ENCODE measurements around the gene FXR2. TPM values are rescaled to one million over a fixed set of nuclear protein-coding genes. Genes with fewer than 3 reads are reported as not detected.
A peak's percentile ranks its signal among the peaks of the same experiment; 100 is the strongest.

The FXR2 gene
- total RNA-seq, 4 donors from 2014 or later: 6.2 to 37.8 (median 20.1) TPM

DNA sequence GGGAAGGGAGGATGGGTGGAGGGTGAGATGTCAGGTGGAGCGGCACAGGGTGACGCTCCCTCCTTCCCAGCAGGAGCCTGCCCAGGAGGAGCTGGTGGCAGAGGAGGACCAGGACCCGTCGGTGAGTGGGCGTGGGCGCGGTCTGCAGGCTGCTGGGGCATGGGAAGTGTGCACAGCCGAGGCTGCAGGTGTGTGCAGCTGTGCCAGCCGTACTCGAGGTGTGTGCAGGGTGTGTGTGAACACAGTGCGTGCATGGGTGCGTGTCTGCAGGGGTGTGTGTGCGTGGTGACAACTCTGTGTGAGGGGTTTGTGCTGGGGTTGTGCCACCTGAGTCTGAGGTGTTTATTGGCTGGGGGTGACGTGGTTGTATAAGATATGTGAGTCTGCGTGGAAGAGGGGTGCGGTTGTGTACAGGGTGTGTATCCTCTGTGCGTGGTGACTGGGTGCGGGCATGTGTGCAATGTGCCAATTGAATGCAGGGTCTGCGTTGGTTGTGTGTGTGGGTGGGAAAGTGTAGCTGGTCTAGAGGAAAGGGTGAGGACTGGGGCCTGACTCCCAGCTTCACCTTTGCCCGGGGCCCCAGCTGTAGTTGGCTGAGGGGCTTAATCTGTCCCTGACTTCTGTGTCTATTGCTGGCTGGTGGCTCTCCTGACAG, 65.2 kb downstream of the FXR2 start:
- no peaks in the 10 kb centered on the region for H3K36me3 ChIP-seq
- H3K9me3 ChIP-seq: no peaks in the 10 kb centered on the region
- peak overlapping the region; percentile 47 to 88 for H3K4me3 ChIP-seq
- no peak for TF ChIP-seq POLR2A (IDR thresholded peaks at IDR 0.05)
- H3K4me1 ChIP-seq: peaks cover 0 to 5% of the 10 kb centered on the region in 2 donors
- peak overlapping the region; percentile 89 to 95 for H3K27ac ChIP-seq
- intact Hi-C loops (cut with DNase I; ENCODE audit: low total_unique reads): no loop called here
- peak in 1 of 2 donors; percentile 27 for DNase-seq
- no peaks in the 10 kb centered on the region for H3K27me3 ChIP-seq

DNA sequence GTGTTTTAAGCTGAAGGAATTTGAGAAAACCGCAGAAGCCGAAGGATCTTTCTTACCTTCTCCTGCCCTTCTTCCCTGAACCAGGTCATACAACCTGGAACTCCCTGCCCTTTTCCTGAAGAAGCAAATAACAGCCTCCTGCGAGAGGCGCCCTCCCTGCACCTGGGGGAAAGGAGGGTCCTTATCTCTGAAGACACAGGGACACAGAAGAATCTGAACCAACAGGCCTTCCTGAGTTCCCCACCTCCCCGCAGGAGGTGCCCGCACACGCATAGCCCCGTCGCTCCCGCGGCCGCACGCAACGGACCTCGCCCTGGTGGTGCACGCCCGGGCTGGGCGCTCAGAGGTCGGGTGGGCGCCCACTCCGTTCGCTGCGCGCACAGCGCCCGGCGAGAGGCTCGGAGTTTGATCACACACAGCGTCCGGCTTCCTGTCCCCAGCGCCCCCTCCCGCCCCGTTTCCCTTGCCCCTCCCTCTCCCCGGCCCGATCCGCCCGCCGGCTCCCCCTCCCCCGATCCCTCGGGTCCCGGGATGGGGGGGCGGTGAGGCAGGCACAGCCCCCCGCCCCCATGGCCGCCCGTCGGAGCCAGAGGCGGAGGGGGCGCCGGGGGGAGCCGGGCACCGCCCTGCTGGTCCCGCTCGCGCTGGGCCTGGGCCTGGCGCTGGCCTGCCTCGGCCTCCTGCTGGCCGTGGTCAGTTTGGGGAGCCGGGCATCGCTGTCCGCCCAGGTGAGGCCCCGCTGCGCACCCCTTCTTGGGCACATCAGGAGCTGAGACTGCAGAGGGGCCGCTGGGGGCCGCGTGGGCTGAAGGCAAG, 65.9 kb downstream of the FXR2 start, which contains the start of gene TNFSF12:
TNFSF12 (plus strand) TSS at position 474 of the 816 bp plus-strand sequence; CDS start at position 570, 96 bp downstream.
- peaks cover 0 to 5% of the 10 kb centered on the region in 2 donors for H3K4me1 ChIP-seq
- no peaks in the 10 kb centered on the region for H3K9me3 ChIP-seq
- peak within 1 kb of the TSS; percentile 47 to 88 for H3K4me3 ChIP-seq
- peak within 1 kb of the TSS; percentile 89 to 95 for H3K27ac ChIP-seq
- no peaks in the 10 kb centered on the region for H3K27me3 ChIP-seq
- intact Hi-C loops (cut with DNase I; ENCODE audit: low total_unique reads): no loop called here
- TF ChIP-seq, protein P1, sequence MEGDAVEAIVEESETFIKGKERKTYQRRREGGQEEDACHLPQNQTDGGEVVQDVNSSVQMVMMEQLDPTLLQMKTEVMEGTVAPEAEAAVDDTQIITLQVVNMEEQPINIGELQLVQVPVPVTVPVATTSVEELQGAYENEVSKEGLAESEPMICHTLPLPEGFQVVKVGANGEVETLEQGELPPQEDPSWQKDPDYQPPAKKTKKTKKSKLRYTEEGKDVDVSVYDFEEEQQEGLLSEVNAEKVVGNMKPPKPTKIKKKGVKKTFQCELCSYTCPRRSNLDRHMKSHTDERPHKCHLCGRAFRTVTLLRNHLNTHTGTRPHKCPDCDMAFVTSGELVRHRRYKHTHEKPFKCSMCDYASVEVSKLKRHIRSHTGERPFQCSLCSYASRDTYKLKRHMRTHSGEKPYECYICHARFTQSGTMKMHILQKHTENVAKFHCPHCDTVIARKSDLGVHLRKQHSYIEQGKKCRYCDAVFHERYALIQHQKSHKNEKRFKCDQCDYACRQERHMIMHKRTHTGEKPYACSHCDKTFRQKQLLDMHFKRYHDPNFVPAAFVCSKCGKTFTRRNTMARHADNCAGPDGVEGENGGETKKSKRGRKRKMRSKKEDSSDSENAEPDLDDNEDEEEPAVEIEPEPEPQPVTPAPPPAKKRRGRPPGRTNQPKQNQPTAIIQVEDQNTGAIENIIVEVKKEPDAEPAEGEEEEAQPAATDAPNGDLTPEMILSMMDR (IDR thresholded peaks at IDR 0.05): peak in 3 of 4 experiments; percentile 7 to 44 (median 31)
- TF ChIP-seq POLR2A (IDR thresholded peaks at IDR 0.05): peak in 1 of 2 donors; percentile 9
- H3K36me3 ChIP-seq: no peaks in the 10 kb centered on the region
- DNase-seq: peak; percentile 66 to 68

DNA sequence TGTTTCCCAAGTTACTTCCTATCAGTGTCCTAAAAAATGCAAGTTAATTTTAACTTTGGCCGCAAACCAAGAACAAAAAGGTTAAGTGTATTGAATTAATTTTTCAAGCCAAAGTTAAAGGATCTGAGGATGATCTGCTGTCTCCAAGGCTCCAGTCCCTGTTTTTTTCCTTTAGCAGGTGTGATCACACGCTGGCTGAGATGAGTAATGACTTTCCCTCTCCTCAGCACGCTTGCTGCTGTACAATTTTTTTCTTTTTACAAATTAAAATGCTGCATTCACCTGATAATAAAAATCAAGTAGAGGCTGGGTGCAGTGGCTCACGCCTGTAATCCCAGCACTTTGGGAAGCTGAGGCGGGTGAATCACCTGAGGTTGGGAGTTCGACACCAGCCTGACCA, 69.8 kb downstream of the FXR2 start:
- Histone ChIP-seq H3K27me3 (no peaks in the 10 kb centered on the region), H3K36me3 (no peaks in the 10 kb centered on the region), H3K27ac (no peak overlapping the region), H3K4me1 (peaks cover 0 to 5% of the 10 kb centered on the region in 2 donors), H3K9me3 (no peaks in the 10 kb centered on the region), H3K4me3 (no peak overlapping the region)
- no peak for DNase-seq
- intact Hi-C loops (cut with DNase I; ENCODE audit: low total_unique reads): no loop called here
- TF ChIP-seq, protein P1 (IDR thresholded peaks at IDR 0.05): no peak
- TF ChIP-seq POLR2A (IDR thresholded peaks at IDR 0.05): no peak

Small RNA genes within 50 kb of the gene (small RNA-seq; reads per million reads assigned to genes)
- gene CD68 (not detected), gene SNORA48 (not detected), gene SNORD10 (not detected)

Other genes starting within 250 kb of the FXR2 start
- gene TNK1, start 233.8 kb downstream of the FXR2 start, total RNA-seq: 1 to 10 TPM in 3 of 4 donors, under 1 TPM in 1; 0.26 to 9.2 (median 1.8) TPM
- gene PLSCR3, start 220.4 kb downstream of the FXR2 start, total RNA-seq: 10 to 100 TPM in 3 of 4 donors, under 1 TPM in 1; 0.77 to 42.6 (median 17.6) TPM
- 100 to 1,000 TPM in 3 of 4 donors, 10 to 100 TPM in 1; 26.0 to 131 (median 115) TPM for gene TMEM256, start 210.8 kb downstream of the FXR2 start, total RNA-seq
- 10 to 100 TPM; 14.2 to 81.9 (median 19.7) TPM for gene NLGN2, start 207.1 kb downstream of the FXR2 start, total RNA-seq
- not detected for gene SPEM1, start 194.6 kb downstream of the FXR2 start, total RNA-seq
- gene SPEM2, start 189.3 kb downstream of the FXR2 start, total RNA-seq: not detected
- gene SPEM3, start 186.0 kb downstream of the FXR2 start, total RNA-seq: not detected
- 1 to 10 TPM in 2 of 4 donors, under 1 TPM in 1, not detected in 1; 0.29 to 2.8 (median 2.0) TPM for gene TMEM102, start 179.5 kb downstream of the FXR2 start, total RNA-seq
- 10 to 100 TPM in 1 of 4 donors, 1 to 10 TPM in 2, not detected in 1; 2.8 to 17.9 (median 6.2) TPM for gene FGF11, start 175.4 kb downstream of the FXR2 start, total RNA-seq
- gene CHRNB1, start 169.8 kb downstream of the FXR2 start, total RNA-seq: 10 to 100 TPM in 2 of 4 donors, 1 to 10 TPM in 2; 3.2 to 16.9 (median 10.9) TPM
- gene ZBTB4, start 135.3 kb downstream of the FXR2 start, total RNA-seq: 100 to 1,000 TPM in 1 of 4 donors, 10 to 100 TPM in 3; 22.7 to 116 (median 39.2) TPM
- gene SLC35G6, start 133.5 kb downstream of the FXR2 start, total RNA-seq: not detected
- 100 to 1,000 TPM in 2 of 4 donors, 10 to 100 TPM in 2; 19.7 to 167 (median 77.6) TPM for gene POLR2A, start 130.5 kb downstream of the FXR2 start, total RNA-seq
- gene TNFSF12, start 65.8 kb downstream of the FXR2 start, total RNA-seq: 10 to 100 TPM; 15.3 to 63.1 (median 33.7) TPM
- 10 to 100 TPM in 3 of 4 donors, 1 to 10 TPM in 1; 6.8 to 56.9 (median 25.8) TPM for gene TNFSF13, start 56.1 kb downstream of the FXR2 start, total RNA-seq
- gene SENP3, start 53.0 kb downstream of the FXR2 start, total RNA-seq: 100 to 1,000 TPM in 1 of 4 donors, 10 to 100 TPM in 3; 45.9 to 106 (median 59.5) TPM
- gene CD68, start 35.3 kb downstream of the FXR2 start, total RNA-seq: 10 to 100 TPM in 1 of 4 donors, 1 to 10 TPM in 3; 4.4 to 15.9 (median 7.5) TPM
- 10 to 100 TPM in 3 of 4 donors, 1 to 10 TPM in 1; 2.6 to 63.6 (median 35.0) TPM for gene MPDU1, start 31.0 kb downstream of the FXR2 start, total RNA-seq
- gene SOX15, start 24.8 kb downstream of the FXR2 start, total RNA-seq: 1 to 10 TPM in 3 of 4 donors, not detected in 1; 1.0 to 7.3 (median 1.1) TPM
- gene SAT2, start 12.9 kb upstream of the FXR2 start, total RNA-seq: 10 to 100 TPM; 18.5 to 74.8 (median 46.0) TPM
- gene SHBG, start 15.2 kb upstream of the FXR2 start, total RNA-seq: 1 to 10 TPM in 1 of 4 donors, under 1 TPM in 1, not detected in 2; 0.21 to 1.1 TPM
- 10 to 100 TPM in 1 of 4 donors, 1 to 10 TPM in 3; 3.2 to 20.7 (median 8.0) TPM for gene ATP1B2, start 36.0 kb upstream of the FXR2 start, total RNA-seq
- 10 to 100 TPM in 3 of 4 donors, 1 to 10 TPM in 1; 5.9 to 58.3 (median 30.7) TPM for gene TP53, start 72.6 kb upstream of the FXR2 start, total RNA-seq
- gene WRAP53, start 73.6 kb upstream of the FXR2 start, total RNA-seq: 1 to 10 TPM; 1.0 to 8.8 (median 6.2) TPM
- gene EFNB3, start 90.3 kb upstream of the FXR2 start, total RNA-seq: 10 to 100 TPM in 2 of 4 donors, under 1 TPM in 2; 0.26 to 13.1 (median 5.6) TPM
- 1 to 10 TPM in 1 of 4 donors, under 1 TPM in 3; under 0.01 to 1.4 (median 0.48) TPM for gene DNAH2, start 102.8 kb upstream of the FXR2 start, total RNA-seq
- 10 to 100 TPM in 1 of 4 donors, 1 to 10 TPM in 3; 2.6 to 47.9 (median 4.4) TPM for gene KDM6B, start 219.3 kb upstream of the FXR2 start, total RNA-seq
- 10 to 100 TPM in 3 of 4 donors, 1 to 10 TPM in 1; 7.3 to 68.1 (median 28.1) TPM for gene TMEM88, start 240.2 kb upstream of the FXR2 start, total RNA-seq
- 10 to 100 TPM in 3 of 4 donors, 1 to 10 TPM in 1; 3.6 to 94.7 (median 48.1) TPM for gene NAA38, start 242.7 kb upstream of the FXR2 start, total RNA-seq
- 10 to 100 TPM in 3 of 4 donors, 1 to 10 TPM in 1; 3.1 to 17.6 (median 16.2) TPM for gene CYB5D1, start 243.1 kb upstream of the FXR2 start, total RNA-seq